GM18868 (cell line): Measurements from ENCODE around the gene COL18A1.
"Not testable (repeated sequence)": the region's sequence is repeated elsewhere in the genome, so short reads cannot be mapped to it uniquely, and the experiment has no call there.

ENCODE experiments used
- ATAC-seq: cut with Tn5 transposase; IDR thresholded peaks from one replicate; pipeline ENCODE4 v1.9.1; 2021; ENCODE audit warnings: mild to moderate bottlenecking, moderate library complexity; ENCODE audit not compliant: unreplicated experiment

The COL18A1 gene

GRCh38 chr21:45502600-45502999, 97.6 kb downstream of the COL18A1 start:
- ATAC-seq = no peak

DNA sequence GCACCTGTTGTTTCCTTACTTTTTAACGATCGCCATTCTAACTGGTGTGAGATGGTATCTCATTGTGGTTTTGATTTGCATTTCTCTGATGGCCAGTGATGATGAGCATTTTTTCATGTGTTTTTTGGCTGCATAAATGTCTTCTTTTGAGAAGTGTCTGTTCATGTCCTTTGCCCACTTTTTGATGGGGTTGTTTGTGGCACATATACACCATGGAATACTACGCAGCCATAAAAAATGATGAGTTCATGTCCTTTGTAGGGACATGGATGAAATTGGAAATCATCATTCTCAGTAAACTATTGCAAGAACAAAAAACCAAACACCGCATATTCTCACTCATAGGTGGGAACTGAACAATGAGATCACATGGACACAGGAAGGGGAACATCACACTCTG, 98.3 kb downstream of the COL18A1 start:
- not testable (repeated sequence) for ATAC-seq

DNA sequence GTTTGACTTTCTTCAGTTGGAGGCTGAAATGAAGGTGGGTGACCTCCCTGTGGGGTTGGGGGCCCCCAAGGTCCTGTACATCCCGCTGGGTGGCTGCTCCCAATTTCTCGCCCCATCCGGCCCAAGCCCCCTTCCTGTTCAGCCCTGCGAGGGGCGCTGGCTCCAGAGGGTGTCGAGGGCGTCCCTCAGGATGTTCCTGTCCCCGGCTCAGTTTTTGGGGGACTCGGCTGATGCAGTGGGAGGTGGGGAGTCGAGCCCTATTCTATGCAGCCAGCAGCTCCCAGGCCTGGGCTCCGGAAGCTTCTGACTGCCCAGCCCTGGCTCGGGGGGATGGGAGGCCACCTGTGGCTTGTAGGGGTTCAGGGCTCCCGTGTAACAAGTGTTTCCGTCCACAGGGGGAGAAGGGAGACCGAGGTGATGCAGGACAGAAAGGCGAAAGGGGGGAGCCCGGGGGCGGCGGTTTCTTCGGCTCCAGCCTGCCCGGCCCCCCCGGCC, 99.1 kb downstream of the COL18A1 start:
- no peak for ATAC-seq

DNA sequence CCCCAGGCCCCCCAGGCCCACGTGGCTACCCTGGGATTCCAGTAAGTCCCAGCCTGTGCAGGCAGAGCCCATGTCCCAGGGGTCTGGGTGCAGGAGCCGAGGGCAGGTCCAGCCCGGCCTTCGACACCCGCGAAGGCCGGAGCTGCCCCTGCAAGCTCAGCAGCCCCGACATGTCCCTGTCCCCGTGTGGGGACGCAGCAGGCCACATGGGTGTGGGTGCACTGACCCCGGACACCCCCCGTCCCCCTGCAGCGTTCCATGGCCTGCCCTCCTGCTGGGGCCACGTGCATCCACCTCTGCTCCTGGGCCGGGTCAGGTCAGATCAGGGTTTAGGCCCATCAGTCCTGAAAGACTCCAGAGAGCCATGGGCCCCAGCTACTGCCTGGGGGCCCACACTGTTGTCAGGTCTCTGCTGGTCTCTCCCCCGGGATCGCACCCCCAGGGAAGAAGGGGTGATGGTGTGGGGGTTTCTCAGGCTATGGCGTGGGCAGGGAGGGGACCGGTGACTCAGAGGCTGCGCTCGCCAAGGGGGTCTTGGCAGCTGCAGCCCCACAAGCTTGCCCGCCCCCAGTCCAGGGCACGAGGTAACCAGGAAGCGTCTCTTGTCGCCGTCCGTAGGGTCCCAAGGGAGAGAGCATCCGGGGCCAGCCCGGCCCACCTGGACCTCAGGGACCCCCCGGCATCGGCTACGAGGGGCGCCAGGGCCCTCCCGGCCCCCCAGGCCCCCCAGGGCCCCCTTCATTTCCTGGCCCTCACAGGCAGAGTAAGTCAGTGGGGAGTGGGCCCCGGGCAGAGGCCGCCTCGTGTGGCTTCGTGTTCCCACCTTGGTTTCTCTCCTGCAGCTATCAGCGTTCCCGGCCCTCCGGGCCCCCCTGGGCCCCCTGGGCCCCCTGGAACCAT, 99.8 kb downstream of the COL18A1 start:
- ATAC-seq = no peak

DNA sequence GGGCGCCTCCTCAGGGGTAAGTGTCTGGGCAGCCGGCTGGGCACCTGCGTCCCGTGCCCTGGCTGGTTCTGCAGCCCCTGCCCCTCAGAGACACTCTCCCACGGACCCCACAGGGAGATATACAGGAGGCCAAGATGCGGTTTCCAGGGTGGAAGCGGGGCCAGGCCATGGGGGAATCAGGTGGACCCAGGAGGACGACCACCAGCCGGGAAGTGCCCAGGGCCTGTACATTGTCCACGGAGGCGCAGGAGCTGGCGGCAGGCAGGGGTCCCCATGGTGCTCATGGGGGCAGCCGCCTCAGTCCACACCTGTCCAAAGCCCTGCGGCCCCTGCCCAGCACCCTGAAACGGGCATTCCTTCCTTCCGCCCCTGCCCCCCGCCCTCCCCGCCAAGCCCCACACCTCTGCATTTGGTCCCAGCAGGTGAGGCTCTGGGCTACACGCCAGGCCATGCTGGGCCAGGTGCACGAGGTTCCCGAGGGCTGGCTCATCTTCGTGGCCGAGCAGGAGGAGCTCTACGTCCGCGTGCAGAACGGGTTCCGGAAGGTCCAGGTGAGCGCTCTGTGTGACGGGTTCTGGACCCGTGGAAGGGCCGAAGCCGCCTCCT, 100.6 kb downstream of the COL18A1 start:
- no peak for ATAC-seq

DNA sequence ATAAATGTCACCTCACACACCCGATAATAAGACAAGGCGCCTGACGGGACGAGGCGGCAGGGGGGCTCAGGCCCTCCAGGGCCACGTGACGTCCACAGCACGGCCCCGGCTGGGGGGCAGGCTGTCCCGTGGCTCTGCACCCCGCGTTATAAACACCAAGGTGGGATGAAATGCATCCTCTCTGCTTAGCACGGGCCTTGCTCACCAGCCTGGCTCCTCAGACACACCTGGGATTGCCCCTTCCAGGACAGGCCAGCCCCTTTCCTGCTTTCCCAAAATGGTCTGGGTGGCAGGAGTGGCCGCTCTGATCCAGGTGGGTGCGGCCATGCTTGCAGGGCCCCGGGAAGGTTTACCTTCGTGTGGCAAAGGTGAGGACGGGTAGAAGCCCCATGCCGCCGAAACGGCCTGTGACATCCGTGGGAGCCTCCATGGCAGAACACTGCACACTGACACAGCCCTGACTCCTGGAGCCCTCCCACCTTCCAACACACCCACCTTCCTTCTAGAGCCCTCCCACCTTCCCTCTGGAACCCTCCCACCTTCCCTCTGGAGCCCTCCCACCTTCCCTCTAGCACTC, 101.4 kb downstream of the COL18A1 start:
- ATAC-seq = no peak

DNA sequence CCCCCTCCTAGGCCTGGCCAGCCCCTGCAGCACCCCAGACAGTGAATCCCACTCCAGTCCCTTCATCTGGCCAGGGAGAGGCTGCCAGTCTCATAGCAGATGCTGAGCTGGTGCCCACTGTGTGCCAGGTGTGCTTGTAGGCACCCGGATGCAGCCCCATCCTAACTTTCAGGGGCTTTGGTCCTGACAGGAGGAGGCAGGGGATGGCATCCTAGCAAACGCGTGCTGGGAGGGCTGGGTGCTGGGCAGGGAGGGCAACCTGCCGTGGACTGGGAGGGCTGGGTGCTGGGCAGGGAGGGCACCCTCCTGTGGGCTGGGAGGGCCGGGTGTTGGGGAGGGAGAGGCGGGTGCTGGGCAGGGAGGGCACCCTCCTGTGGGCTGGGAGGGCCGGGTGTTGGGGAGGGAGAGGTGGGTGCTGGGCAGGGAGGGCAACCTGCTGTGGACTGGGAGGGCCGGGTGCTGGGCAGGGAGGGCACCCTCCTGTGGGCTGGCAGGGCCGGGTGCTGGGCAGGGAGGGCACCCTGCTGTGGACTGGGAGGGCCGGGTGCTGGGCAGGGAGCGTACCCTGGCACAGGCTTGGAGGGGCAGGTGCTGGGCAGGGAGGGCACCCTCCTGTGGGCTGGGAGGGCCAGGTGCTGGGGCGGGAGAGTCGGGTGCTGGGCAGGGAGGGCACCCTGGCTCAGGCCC, 102.0 kb downstream of the COL18A1 start:
- no peak for ATAC-seq

- ATAC-seq = no peak
Observed at GRCh38 chr21:45507523-45507875, 102.5 kb downstream of the COL18A1 start.

DNA sequence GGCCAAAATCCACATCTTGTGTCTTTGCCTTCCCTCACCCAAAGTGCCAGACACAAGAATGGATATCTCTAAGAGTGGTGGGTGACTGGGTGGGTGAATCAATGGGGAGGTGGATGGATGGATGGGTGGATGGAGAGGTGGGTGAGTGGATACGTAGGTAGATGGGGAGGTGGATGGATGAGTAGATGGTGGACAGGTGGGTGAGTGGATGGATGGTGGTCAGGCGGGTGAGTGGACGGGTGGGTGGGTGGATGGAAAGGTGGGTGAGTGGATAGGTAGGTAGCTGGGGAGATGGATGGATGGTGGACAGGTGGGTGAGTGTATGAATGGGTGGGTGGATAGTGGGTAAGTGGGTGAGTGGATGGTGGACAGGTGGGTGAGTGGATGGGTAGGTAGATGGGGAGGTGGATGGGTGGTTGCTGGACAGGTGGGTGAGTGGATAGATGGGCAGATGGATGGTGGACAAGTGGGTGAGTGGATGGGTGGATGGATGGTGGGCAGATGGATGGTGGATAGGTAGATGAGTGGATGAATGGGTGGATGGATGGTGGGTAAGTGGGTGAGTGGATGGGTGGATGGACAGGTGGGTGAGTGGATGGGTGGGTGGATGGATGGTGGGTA, 103.0 kb downstream of the COL18A1 start:
- no peak for ATAC-seq

- no peak for ATAC-seq
Observed at GRCh38 chr21:45508607-45509565, 103.9 kb downstream of the COL18A1 start.

GRCh38 chr21:45509566-45510465, 104.9 kb downstream of the COL18A1 start:
- no peak for ATAC-seq

DNA sequence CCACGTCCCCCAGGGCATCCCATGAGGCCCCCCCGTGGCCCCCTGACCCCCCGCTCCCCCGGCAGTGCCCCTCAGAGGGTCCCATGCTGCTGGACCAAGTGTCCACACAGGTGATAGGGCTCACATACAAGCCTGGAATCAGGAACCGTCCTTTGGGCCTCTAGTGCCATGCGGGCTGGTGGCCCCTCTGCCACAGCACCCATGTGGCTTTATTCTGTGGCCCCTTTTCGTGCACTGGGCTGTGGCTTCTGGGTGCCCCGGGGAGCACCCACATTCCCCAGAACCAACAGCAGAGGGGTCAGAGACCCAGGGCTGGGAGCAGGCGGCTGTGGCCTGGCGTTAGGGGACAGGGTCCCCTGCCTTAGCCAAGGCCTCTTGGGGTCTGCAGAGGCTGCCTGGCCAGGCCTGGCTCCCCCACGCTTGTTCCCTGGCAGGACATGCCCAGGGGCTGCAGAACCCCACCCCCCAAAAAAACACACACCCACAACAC, 105.5 kb downstream of the COL18A1 start:
- ATAC-seq = no peak

- ATAC-seq = no peak
Observed at GRCh38 chr21:45511007-45511406, 106.0 kb downstream of the COL18A1 start.

GRCh38 chr21:45511661-45512431, 106.9 kb downstream of the COL18A1 start:
- no peak for ATAC-seq

GRCh38 chr21:45512626-45513002, 107.6 kb downstream of the COL18A1 start:
- ATAC-seq = no peak

- ATAC-seq = no peak
Observed at GRCh38 chr21:45513003-45513717, 108.2 kb downstream of the COL18A1 start.

DNA sequence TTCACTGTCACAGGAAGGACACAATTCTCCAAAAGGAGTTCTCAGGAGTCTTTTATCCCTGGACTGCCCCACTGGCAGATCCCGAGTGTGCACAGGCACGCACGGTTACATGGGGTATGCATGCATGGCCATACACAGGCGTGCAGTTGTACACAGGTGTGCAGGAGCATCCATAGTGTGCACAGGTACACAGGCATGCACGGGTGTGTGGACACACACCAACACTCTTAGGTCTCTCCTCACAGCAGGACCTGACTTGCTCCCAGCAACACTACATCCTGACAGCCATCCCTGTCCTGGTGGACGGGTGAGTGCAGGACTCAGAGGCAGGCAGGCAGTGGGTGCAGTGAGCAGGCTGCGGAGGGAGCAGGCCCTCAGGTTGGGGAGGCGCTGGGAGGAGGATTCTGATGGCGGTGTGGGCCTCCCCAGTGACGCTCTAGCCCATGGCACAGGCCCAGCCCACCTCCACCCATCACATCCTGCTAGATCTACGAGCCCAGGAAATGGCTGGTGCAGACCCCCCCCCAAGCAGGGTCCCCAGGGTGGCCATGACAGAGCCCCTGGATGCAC, 108.9 kb downstream of the COL18A1 start:
- ATAC-seq = no peak
